SU-DHL-6 (cell line): ENCODE results near the gene RUBCNL.

ENCODE experiments used
- H2AFZ ChIP-seq: fragments of 200-600 bp; sonication (generic); 2 replicates; pipeline ENCODE4 v1.6.1; 2014; ENCODE audit warnings: low read depth, mild to moderate bottlenecking, moderate library complexity, mixed read lengths, antibody characterized with exemption, low read length; ENCODE audit not compliant: severe bottlenecking
- H3F3A ChIP-seq: fragments of 200-600 bp; shearing (Covaris generic); 2 replicates; pipeline ENCODE4 v1.6.0; 2016; ENCODE audit warnings: antibody characterized with exemption, mild to moderate bottlenecking; ENCODE audit not compliant: insufficient read depth
- H3K27ac ChIP-seq: fragments of 200-600 bp; sonication (generic); 2 replicates; pipeline ENCODE4 v1.5.1; 2016; ENCODE audit warnings: low read depth, mild to moderate bottlenecking, low read length, moderate library complexity, mixed read lengths
- H3K27me3 ChIP-seq: fragments of 200-600 bp; sonication (generic), shearing (Covaris generic); 2 replicates; pipeline ENCODE4 v1.6.0; 2014; ENCODE audit warnings: mild to moderate bottlenecking, low read length
- H3K36me3 ChIP-seq: fragments of 200-600 bp; sonication (generic); 2 replicates; pipeline ENCODE4 v1.6.1; 2014; ENCODE audit warnings: mild to moderate bottlenecking, low read length, mixed read lengths
- H3K4me2 ChIP-seq: fragments of 300-600, 200-600 bp; shearing (Covaris generic), sonication (generic); 2 replicates; pipeline ENCODE4 v1.6.0; 2014; ENCODE audit warnings: low read length, low read depth, mild to moderate bottlenecking; ENCODE audit not compliant: poor library complexity, severe bottlenecking
- H3K4me3 ChIP-seq: fragments of 200-600 bp; sonication (generic); 2 replicates; pipeline ENCODE4 v1.5.1; 2014; ENCODE audit warnings: antibody characterized with exemption, low read length, mild to moderate bottlenecking, mixed read lengths; ENCODE audit not compliant: insufficient read depth, poor library complexity, severe bottlenecking
- H3K79me2 ChIP-seq: fragments of 200-600 bp; sonication (generic); 2 replicates; pipeline ENCODE4 v1.6.1; 2014; ENCODE audit warnings: mild to moderate bottlenecking, low read length, moderate library complexity; ENCODE audit not compliant: insufficient read depth
- H3K9ac ChIP-seq: fragments of 200-600 bp; sonication (generic); 2 replicates; pipeline ENCODE4 v1.7.0; 2014; ENCODE audit warnings: mild to moderate bottlenecking, low read length
- H3K9me2 ChIP-seq: fragments of 200-600 bp; sonication (generic); replicated peaks from 2 replicates; pipeline ENCODE4 v1.6.1; 2014; ENCODE audit warnings: low read length; ENCODE audit not compliant: insufficient read depth
- H3K9me3 ChIP-seq: fragments of 200-600 bp; sonication (generic); 2 replicates; pipeline ENCODE4 v1.6.1; 2014; ENCODE audit warnings: low read length, mixed read lengths; ENCODE audit not compliant: insufficient read depth
- H4K20me1 ChIP-seq: fragments of 200-600 bp; sonication (generic); 2 replicates; pipeline ENCODE4 v1.6.1; 2014; ENCODE audit warnings: low read depth, mild to moderate bottlenecking, antibody characterized with exemption, low read length, moderate library complexity, mixed read lengths
- CTCF ChIP-seq: fragments of 200-600 bp; sonication (generic); IDR thresholded peaks from one replicate; pipeline ENCODE4 v1.5.1; 2017; ENCODE audit warnings: antibody characterized with exemption, mild to moderate bottlenecking, low read length, moderate library complexity; ENCODE audit not compliant: insufficient read depth, poor library complexity, severe bottlenecking
- EZH2phosphoT487 ChIP-seq: fragments of 200-600 bp; sonication (generic), shearing (Covaris generic); conservative IDR thresholded peaks from 2 replicates; pipeline ENCODE4 v1.6.1; 2018; ENCODE audit warnings: mild to moderate bottlenecking, antibody characterized with exemption, low read length, moderate library complexity, mixed read lengths

The RUBCNL gene

GRCh38 chr13:46369506-46370277 lies 17.4 kb downstream of the RUBCNL start:
- Histone ChIP-seq H3K9me2 (no peaks in the 10 kb centered on the region), H3K4me3 (no peak overlapping the region), H3K79me2 (peaks cover 50% of the 10 kb centered on the region), H3K9me3 (no peaks in the 10 kb centered on the region), H3K27ac (peak overlapping the region; percentile 19), H4K20me1 (no peaks in the 10 kb centered on the region), H3K4me2 (no peak overlapping the region), H3K9ac (no peak overlapping the region), H2AFZ (no peak overlapping the region), H3F3A (peaks cover 16% of the 10 kb centered on the region; the same call in 1 of the 2 replicates), H3K36me3 (peaks cover 28% of the 10 kb centered on the region; the same call in 1 of the 2 replicates), H3K27me3 (no peaks in the 10 kb centered on the region)
- TF ChIP-seq EZH2phosphoT487 = no peak
- no peak for TF ChIP-seq CTCF

- no peak for TF ChIP-seq EZH2phosphoT487
- TF ChIP-seq CTCF = no peak
- H3K4me2 ChIP-seq = no peak overlapping the region
- peaks cover 11% of the 10 kb centered on the region; the same call in 1 of the 2 replicates for H3F3A ChIP-seq
- no peaks in the 10 kb centered on the region for H4K20me1 ChIP-seq
- H3K9me3 ChIP-seq = no peaks in the 10 kb centered on the region
- peaks cover 31% of the 10 kb centered on the region; the same call in 1 of the 2 replicates for H3K36me3 ChIP-seq
- peaks cover 31% of the 10 kb centered on the region for H3K79me2 ChIP-seq
- no peak overlapping the region for H3K4me3 ChIP-seq
- no peak overlapping the region for H3K27ac ChIP-seq
- no peaks in the 10 kb centered on the region for H3K27me3 ChIP-seq
- no peaks in the 10 kb centered on the region for H3K9me2 ChIP-seq
- no peak overlapping the region for H3K9ac ChIP-seq
- no peak overlapping the region for H2AFZ ChIP-seq
These were observed 19.3 kb downstream of the RUBCNL start for GRCh38 chr13:46367617-46368327.

- no peak for TF ChIP-seq CTCF
- TF ChIP-seq EZH2phosphoT487 = no peak
- H3F3A ChIP-seq = no peaks in the 10 kb centered on the region; the same call in 1 of the 2 replicates
- no peak overlapping the region for H3K9ac ChIP-seq
- H3K36me3 ChIP-seq = peaks cover 35% of the 10 kb centered on the region; the same call in 1 of the 2 replicates
- no peak overlapping the region for H2AFZ ChIP-seq
- H3K9me2 ChIP-seq = no peaks in the 10 kb centered on the region
- no peaks in the 10 kb centered on the region for H3K27me3 ChIP-seq
- no peak overlapping the region for H3K27ac ChIP-seq
- peaks cover 3% of the 10 kb centered on the region; the same call in 1 of the 2 replicates for H3K79me2 ChIP-seq
- no peak overlapping the region for H3K4me2 ChIP-seq
- no peaks in the 10 kb centered on the region for H3K9me3 ChIP-seq
- no peaks in the 10 kb centered on the region for H4K20me1 ChIP-seq
- no peak overlapping the region for H3K4me3 ChIP-seq
These were observed 25.6 kb downstream of the RUBCNL start for GRCh38 chr13:46361276-46361934.
